Stimulated activated effector memory CD8-positive, alpha-beta T cell treated with anti-CD3 and anti-CD28 coated beads, Interleukin-12 subunit alpha, Interleukin-12 subunit beta, amount 100 ng/mL, for 72 hours (primary cell): ENCODE data around the gene NDUFV1.
"Not testable (repeated sequence)": the region's sequence is repeated elsewhere in the genome, so short reads cannot be mapped to it uniquely, and the experiment has no call there.

Source experiments
- ATAC-seq: fragments of 150-1000 bp; cut with Tn5 transposase; 2 replicates; pipeline ENCODE4 v1.10.0; 2021
- DNase-seq, 2 donors: peaks; one replicate each; pipeline ENCODE4 v3.0.0; 2021 to 2022; ENCODE audit warnings: low spot score in 2 of 2
- H3K27ac Mint-ChIP-seq: one replicate; pipeline ENCODE4 v1.8.0; 2022; ENCODE audit warnings: mild to moderate bottlenecking, mixed read lengths
- H3K36me3 Mint-ChIP-seq: one replicate; pipeline ENCODE4 v1.8.0; 2022; ENCODE audit warnings: mild to moderate bottlenecking, mixed read lengths
- H3K4me1 Mint-ChIP-seq: one replicate; pipeline ENCODE4 v1.8.0; 2022; ENCODE audit warnings: mixed read lengths
- H3K4me3 Mint-ChIP-seq: one replicate; pipeline ENCODE4 v1.8.0; 2022; ENCODE audit warnings: mild to moderate bottlenecking, mixed read lengths
- H3K9me3 Mint-ChIP-seq: one replicate; pipeline ENCODE4 v1.8.0; 2022; ENCODE audit warnings: mixed read lengths

The NDUFV1 gene

GRCh38 chr11:67660752-67661151 is 54.0 kb downstream of the NDUFV1 start:
- not testable (repeated sequence) for ATAC-seq, H3K9me3 Mint-ChIP-seq, H3K36me3 Mint-ChIP-seq, H3K27ac Mint-ChIP-seq, DNase-seq, H3K4me3 Mint-ChIP-seq
- H3K4me1 Mint-ChIP-seq: peaks cover 15% of the 10 kb centered on the region
